GM18867 (cell line): ENCODE data around the gene BRSK2.
"Not testable (repeated sequence)": the region's sequence is repeated elsewhere in the genome, so short reads cannot be mapped to it uniquely, and the experiment has no call there.

Source experiments
- ATAC-seq: cut with Tn5 transposase; IDR thresholded peaks from one replicate; pipeline ENCODE4 v1.9.1; 2021; ENCODE audit warnings: mild to moderate bottlenecking, moderate library complexity; ENCODE audit not compliant: unreplicated experiment

BRSK2 gene

GRCh38 chr11:1389932-1390568 is at the start of gene BRSK2:
TSS of gene BRSK2 (plus strand) at chr11:1389934. CDS start at chr11:1390285, 351 bp downstream.
- no peak for ATAC-seq

DNA sequence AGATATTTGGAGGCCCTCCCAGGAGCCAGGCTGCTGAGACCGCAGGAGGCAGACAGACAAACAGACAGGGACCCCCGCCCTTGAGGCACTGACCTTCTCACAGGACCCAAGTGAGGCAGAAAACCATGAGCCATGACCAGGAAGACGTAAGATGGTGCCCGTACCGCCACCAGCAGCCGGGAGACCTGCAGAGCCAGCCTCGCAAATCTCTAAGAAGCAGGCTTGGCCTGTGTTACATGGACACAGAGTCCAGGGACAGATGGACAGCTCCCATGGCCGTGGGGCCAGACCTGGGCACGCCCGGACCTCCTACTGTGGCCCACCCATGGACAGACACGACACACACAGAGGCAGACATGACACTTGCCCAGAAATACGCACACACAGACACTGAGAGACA is 49.6 kb upstream of the BRSK2 start:
- ATAC-seq, result no peak

GRCh38 chr11:1341226-1341625 is 48.5 kb upstream of the BRSK2 start:
- not testable (repeated sequence) for ATAC-seq

- ATAC-seq, result no peak
Observed at GRCh38 chr11:1341928-1342524, 47.7 kb upstream of the BRSK2 start.

- ATAC-seq, result no peak
Observed at GRCh38 chr11:1342946-1343345, 46.8 kb upstream of the BRSK2 start.

DNA sequence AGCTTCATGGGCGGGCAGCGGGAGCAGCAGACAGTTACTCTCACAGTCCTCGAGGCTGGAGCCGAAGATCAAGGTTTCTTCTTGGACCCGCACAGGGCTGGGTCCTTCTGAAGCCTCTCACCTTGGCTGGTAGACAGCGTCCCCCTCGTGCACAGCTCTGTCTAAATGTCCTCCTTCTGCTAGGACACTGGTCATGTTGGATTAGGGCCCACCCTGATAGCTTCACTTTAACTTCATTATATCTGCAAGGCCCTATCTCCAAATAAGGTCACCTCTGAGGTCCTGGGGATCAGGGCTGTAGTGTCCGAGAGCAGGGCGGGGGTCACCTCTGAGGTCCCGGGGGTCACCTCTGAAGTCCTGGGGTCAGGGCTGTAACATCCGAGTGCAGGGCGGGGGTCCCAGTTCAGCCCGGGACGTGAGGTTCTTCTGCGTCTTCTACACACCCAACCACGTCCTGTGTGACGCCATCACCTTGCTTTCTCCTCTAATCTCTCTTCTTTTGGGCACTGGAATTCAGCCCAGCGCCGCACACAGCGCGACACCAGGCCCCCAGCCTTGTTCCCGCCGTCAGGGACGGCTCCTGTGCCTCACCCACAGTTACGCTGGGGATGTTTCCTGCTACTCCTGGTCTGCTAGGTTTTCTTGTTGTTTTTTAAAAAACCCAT is 46.2 kb upstream of the BRSK2 start:
- ATAC-seq, result no peak

GRCh38 chr11:1344056-1344635 is 45.6 kb upstream of the BRSK2 start:
- no peak for ATAC-seq

DNA sequence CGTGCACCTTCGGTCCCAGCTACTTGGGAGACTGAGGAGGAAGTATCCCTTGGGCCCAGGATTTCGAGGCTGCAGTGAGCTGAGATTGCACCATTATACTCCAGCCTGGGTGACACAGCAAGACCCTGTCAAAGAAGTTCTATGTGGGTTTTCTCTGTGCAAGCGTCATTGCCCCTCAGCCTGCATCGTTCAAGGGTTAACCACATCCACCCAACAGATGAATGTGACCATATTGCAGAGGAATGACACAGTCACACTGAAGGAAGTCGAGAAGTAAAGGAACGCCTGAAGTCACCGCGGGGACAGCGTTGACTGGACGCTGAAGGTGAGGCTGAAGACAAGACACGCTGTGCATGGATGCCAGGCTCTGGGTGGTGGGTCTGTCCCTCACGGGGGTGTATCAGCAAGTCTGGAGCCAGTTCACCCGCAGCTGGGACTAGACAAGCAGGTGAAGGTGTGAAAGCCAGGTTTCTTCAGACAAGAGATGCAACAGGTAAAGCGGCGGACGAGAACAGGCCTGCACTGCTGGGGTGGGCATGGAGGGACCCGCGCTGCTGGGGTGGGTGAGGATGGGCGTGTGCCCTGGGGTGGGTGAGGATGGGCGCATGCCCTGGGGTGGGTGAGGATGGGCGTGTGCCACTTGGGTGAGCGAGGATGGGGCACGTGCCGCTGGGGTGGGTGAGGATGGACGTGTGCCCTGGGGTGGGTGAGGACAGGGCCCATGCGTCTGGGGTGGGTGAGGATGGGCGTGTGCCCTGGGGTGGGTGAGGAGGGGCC is 43.8 kb upstream of the BRSK2 start:
- no peak for ATAC-seq

- no peak for ATAC-seq
Observed at GRCh38 chr11:1346669-1347390, 42.9 kb upstream of the BRSK2 start.

- ATAC-seq, result not testable (repeated sequence)
Observed at GRCh38 chr11:1347411-1347999, 42.2 kb upstream of the BRSK2 start.

GRCh38 chr11:1348146-1348795 is 41.5 kb upstream of the BRSK2 start:
- no peak for ATAC-seq

- ATAC-seq, result no peak
Observed at GRCh38 chr11:1348796-1349326, 40.9 kb upstream of the BRSK2 start.

GRCh38 chr11:1349327-1350041 is 40.2 kb upstream of the BRSK2 start:
- ATAC-seq, result no peak

DNA sequence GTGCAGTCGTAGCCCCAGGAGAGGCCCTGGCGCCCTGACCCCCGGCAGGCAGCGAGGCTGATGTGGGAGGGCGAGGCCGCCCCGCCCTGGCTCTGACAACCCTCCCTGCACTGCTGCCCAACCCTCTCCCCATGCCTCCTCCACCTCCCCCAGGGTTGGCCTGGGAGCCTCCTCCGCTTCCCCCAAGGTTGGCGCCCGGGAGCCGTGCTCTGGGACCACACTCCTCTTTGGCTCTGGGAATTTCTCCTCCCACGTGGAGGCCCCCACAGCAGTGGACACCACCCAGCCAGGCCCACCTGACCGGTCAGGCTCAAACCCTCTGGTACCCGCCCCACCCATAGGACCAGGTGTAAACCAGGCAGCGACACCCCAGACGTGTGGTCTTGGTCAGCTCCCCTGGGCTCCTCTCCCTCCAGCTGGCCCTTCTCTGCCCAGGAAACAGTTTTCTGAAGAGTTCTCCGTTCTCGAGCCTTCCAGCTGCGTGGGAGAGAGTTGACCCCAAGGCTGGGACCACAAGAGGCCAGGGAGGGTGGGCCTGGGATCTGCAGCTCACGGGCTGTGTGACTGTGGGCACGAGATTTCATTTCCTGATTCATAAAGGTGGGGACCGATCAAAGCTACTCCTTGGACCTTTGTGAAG is 39.5 kb upstream of the BRSK2 start:
- no peak for ATAC-seq

DNA sequence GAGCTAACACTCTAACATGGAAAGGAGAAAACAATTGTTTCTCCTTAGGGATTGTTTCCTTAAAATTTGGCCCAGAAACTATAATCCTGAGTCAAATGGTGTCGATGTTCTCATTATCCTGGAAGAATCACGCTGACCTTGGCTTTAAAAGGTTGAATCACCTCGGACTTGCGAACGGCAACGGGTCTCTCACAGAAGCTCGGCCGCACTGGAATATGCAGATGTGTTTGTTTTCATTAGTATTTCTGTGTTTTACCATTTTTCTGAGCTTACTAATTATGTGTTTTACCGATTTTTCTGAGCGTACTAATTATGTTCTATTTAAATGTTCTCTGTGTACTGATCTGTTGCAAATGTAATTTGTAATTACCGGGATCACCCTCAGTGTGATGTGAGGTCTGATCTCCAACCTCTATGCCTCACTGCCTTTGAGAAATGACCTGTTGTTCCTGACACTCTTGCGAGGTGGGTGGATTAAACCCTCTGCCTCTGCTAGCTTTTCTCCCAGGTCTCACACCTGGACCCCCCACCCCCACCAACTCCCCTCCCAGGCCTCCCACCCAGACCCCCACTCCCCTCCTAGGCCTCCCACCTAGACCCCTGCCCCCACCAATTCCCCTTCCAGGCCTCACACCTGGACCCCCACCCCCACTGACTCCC is 38.3 kb upstream of the BRSK2 start:
- no peak for ATAC-seq

DNA sequence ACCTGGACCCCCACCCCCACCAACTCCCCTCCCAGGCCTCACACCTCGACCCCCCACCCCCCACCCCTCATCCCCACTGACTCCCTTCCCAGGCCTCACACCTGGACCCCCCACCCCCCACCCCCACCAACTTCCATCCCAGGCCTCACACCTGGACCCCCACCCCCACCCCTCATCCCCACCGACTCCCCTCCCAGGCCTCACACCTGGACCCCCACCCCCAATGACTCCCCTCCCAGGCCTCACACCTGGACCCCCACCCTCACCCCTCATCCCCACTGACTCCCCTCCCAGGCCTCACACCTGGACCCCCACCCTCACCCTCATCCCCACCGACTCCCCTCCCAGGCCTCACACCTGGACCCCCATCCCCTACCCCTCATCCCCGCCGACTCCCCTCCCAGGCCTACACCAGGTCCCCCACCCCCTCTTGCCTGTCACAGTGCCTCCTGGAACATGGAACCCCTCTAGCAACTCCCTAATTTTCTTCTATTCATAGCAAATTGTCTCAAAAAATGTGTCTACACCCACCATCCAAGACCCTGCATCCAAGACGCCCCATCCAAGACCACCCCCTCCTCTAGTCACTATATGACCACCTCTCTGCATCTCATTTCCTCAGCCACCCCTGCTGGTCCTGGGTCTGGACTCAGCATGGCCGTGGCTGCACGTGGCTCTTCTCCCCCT is 36.9 kb upstream of the BRSK2 start:
- no peak for ATAC-seq
